Fibroblast of lung (primary cell): ENCODE results near the gene SLC22A17.

Source experiments
- CTCF ChIP-seq, 2 donors: IDR thresholded peaks in 1 of 2; conservative IDR thresholded peaks in 1 of 2; 1 replicate in 1 of 2; 2 replicates in 1 of 2; pipeline ENCODE4 v1.5.1; 2011 to 2012; ENCODE audit warnings: low read length in 2 of 2, control low read depth in 1 of 2, inconsistent platforms in 1 of 2, low read depth in 1 of 2, mild to moderate bottlenecking in 1 of 2
- EZH2 ChIP-seq: IDR thresholded peaks from 2 replicates; pipeline ENCODE4 v1.5.1; 2012; ENCODE audit warnings: low read length, control low read depth, mild to moderate bottlenecking; ENCODE audit errors: missing control alignments

GRCh38 chr14:23370221-23370620 lies 17.5 kb upstream of the SLC22A17 start:
- TF ChIP-seq EZH2 (no peak), CTCF (conservative IDR thresholded peaks at IDR 0.05 in 1 of 2, IDR thresholded peaks at IDR 0.05 in 1 of 2; ENCODE audit: low read depth in 1 of 2, low read length in 2 of 2) (no peak)
